Subcutaneous adipose tissue (tissue), 4 donors: Measurements from ENCODE around the gene CLCN6. TPM values are rescaled to one million over a fixed set of nuclear protein-coding genes. Genes with fewer than 3 reads are reported as not detected.

Experiments used
- total RNA-seq, 4 donors: library from RNA; depleted of rRNA; stranded (reverse); fragments of >200 nt; gene quantifications; one replicate each; pipeline ENCODE4 v1.1.0, GENCODE V29; 2016
- TF ChIP-seq, protein P1 (sequence below): fragments of 450-650 bp; IDR thresholded peaks from one replicate; pipeline ENCODE4 v1.5.1; 2016; ENCODE audit warnings: low read depth, mild to moderate bottlenecking, control low read depth, antibody characterized with exemption, moderate library complexity

Gene CLCN6
- total RNA-seq, 4 donors from 2014 or later, result 14.4 to 21.2 (median 20.5) TPM

DNA sequence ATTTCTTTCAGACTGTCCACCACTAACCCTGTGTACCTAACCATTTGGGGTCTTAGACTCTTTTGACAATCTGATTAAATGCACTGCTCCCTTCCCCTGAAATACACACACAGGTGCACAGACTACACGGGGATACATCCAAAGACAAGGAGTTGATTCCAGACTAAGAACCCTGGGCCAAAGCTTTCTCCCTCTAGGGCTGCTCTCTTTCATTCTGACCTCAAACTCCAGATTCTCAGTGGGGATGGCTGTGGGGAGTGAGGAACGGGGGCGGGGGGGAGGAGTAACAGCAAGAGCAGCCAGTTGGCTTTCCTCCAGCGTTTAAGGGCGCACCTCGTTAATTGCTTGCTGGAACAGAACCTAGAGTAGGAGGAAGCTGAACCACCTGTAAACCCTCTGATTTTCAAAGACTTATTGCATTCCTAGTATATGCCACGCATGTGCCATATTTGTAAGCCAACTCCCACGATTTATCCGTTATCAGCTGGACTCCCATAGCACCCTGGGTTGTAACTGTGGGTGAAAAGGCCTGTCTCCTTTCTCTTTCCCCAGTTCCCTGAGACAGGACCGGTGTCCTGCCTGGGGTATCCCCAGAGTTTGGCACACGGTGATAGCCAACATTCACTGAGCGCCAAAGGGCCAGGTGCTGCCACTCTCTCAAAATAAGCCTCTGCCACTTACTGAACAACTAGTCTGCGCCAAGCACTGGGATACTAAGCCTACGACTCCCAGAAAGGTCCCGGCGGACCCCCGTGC is 1.1 kb upstream of the CLCN6 start:
- TF ChIP-seq, protein P1, sequence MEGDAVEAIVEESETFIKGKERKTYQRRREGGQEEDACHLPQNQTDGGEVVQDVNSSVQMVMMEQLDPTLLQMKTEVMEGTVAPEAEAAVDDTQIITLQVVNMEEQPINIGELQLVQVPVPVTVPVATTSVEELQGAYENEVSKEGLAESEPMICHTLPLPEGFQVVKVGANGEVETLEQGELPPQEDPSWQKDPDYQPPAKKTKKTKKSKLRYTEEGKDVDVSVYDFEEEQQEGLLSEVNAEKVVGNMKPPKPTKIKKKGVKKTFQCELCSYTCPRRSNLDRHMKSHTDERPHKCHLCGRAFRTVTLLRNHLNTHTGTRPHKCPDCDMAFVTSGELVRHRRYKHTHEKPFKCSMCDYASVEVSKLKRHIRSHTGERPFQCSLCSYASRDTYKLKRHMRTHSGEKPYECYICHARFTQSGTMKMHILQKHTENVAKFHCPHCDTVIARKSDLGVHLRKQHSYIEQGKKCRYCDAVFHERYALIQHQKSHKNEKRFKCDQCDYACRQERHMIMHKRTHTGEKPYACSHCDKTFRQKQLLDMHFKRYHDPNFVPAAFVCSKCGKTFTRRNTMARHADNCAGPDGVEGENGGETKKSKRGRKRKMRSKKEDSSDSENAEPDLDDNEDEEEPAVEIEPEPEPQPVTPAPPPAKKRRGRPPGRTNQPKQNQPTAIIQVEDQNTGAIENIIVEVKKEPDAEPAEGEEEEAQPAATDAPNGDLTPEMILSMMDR, result no peak

DNA sequence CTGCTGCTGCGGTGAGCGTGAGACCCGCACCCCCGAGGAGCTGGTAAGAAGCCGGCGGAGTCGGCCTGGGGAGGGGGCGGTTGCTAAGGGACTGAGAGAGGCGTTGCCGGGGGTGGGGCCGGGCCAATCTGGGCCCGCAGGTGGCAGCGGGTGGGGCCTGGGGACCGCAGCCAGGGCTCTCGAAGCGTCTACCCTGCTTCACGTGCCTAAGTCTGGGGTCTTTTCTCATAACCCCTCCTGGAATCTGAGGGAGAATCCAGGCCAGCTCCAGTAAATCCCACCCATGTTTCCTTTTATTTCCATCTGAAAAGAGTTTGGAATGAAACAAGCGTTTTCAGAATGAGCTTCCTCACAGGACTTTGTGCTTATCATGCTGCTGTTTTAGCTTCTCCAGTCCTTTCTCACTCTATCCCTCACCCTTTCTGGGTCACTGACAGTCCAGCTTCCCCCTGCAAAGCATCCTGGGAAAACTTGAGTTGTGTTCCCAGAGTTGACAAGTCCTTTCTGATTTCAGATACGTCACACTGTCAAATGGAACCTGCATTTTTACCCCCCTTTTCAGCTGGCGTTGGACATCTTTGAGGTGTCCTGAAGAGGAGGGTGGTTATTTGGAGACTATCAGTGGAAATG is 431 bp downstream of the CLCN6 start:
- TF ChIP-seq, protein P1, result no peak

DNA sequence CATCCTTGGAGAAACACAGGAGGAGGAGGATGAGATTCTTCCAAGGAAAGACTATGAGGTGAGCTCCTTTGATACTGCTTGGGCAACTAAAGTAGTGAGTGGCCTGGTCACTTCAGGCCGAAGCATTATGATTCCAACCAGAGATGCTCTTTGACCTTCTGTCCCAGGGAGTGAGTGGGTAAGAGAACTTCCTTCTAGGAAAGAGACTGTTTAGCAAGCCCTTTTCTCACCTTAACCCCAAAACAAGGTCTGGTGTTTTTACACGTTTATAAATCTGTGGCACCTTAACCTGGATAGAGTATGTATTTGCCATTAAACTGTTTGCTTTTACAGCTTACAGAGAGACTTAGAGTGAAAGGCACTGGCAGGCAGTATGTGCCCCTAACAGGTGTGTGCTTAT is 1.1 kb downstream of the CLCN6 start:
- TF ChIP-seq, protein P1, result no peak

DNA sequence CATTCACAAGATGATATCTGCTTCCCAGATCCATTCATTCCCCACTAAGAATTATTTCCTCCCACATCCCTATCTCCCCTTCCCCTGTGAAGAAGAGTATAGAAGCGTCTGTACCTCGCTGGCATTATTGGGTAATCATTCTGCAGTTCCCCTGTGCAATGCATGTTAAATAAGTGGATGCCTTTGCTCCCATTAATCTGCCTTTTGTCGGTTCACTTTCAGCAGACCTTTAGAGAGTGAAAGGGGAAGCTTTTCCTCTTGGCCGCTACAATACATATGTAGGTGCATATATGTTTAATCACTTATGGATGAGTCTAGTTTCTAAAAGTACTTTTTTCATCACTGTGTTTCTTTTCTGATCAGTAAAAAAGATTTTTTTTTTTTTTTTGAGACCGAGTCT is 7.0 kb downstream of the CLCN6 start:
- TF ChIP-seq, protein P1, result no peak

DNA sequence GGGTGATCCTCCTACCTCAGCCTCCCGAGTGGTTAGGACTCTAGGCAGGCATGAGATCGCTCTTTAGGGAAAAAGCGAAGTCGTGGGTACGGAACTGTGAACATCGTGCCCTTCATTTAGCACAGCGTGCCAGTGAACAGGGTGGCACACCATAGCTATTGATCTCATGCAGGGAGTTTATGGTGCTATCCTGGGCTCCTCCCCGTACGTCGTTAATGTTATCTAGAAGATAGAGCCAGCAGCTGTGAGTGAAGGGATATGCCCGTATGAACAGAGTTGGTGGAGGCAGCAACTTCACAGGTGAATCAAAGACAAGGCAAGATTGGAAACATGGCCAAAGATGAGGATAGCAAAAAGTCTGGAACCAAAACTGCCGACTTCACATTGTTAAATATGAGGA is 11.2 kb downstream of the CLCN6 start:
- TF ChIP-seq, protein P1, result no peak

DNA sequence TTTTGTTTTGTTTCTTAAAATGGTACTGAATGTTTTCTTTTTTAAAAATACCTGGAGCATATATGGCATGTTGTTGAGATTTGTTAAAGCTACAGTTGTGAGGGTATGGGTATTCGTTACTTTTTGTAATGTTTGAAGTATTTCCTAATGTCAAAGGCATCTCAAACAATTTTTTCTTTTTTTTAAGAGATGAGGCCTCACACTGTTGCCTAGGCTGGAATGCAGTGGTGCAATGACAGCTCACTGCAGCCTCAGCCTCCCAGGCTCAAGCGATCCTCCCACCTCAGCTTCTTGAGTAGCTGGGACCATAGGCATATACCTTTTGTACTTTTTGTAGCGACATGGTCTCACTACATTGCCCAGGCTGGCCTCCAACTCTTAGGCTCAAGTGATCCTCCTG is 16.1 kb downstream of the CLCN6 start:
- TF ChIP-seq, protein P1, result no peak

DNA sequence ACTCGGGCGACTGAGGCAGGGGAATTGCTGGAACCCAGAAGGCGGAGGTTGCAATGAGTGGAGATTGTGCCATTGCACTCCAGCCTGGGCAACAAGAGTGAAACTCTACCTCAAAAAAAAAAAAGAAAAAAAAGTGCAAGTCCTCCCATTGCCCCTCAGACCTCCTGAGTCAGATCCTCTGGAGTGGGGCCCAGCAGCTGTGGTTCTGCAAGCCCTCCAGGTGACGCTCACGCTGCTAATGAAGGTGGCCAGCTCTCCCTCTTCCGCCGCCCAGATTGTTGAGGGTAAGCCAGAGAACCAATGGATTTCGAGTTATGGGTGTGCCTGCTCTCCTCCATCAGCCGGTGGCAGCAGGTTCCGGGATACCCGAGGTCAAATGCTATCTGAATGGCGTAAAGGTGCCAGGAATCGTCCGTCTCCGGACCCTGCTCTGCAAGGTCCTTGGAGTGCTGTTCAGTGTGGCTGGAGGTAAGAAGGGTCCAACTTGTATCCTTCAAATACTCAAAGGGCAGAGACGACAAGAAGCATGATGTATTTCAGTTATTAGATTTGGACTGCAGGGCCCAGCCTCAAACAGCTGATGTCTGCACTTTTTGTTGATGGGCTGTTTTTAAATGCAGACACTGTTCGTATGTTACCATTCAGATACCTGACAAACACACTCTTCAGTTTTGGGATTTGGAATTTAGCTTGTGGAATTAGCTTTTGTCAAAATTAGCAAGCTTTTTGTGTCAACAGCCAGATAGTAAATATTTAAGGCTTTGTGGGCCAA is 17.6 kb downstream of the CLCN6 start:
- TF ChIP-seq, protein P1, result no peak
